Activated CD4-positive, alpha-beta memory T cell treated with anti-CD3 and anti-CD28 coated beads for 36 hours (primary cell): ENCODE results near the gene TTC29. TPM values are rescaled to one million over a fixed set of nuclear protein-coding genes. Genes with fewer than 3 reads are reported as not detected.
"Not testable (repeated sequence)": the region's sequence is repeated elsewhere in the genome, so short reads cannot be mapped to it uniquely, and the experiment has no call there.

ENCODE experiments used
- CTCF ChIA-PET: fragments of 350-600 bp; sonication (Branson Sonifier 250); formaldehyde crosslinking; loops from one replicate; lab custom pipeline; 2021; ENCODE audit warnings: antibody characterized with exemption, inconsistent platforms; lab: Charles Lee
- POLR2A ChIA-PET: fragments of 350-600 bp; sonication (Branson Sonifier 250); formaldehyde crosslinking; loops from one replicate; lab custom pipeline; 2021; ENCODE audit warnings: antibody characterized with exemption; lab: Charles Lee
- DNase-seq: peaks from one replicate; pipeline ENCODE4 v3.0.0-alpha.2; 2020
- H3K27ac Mint-ChIP-seq: one replicate; pipeline ENCODE4 v1.8.0; 2021; ENCODE audit warnings: mixed read lengths
- H3K27me3 Mint-ChIP-seq: one replicate; pipeline ENCODE4 v1.8.0; 2021; ENCODE audit warnings: mixed read lengths
- H3K36me3 Mint-ChIP-seq: one replicate; pipeline ENCODE4 v1.8.0; 2021; ENCODE audit warnings: mixed read lengths
- H3K4me1 Mint-ChIP-seq: one replicate; pipeline ENCODE4 v1.8.0; 2021; ENCODE audit warnings: low read depth, mixed read lengths
- H3K4me3 Mint-ChIP-seq: one replicate; pipeline ENCODE4 v1.8.0; 2021; ENCODE audit warnings: mild to moderate bottlenecking, mixed read lengths
- H3K9me3 Mint-ChIP-seq: one replicate; pipeline ENCODE4 v1.8.0; 2021; ENCODE audit warnings: mixed read lengths
- intact Hi-C: fragments of 100-400 bp; cut with micrococcal nuclease; formaldehyde crosslinking; loops from one replicate; pipeline ENCODE4 v1.15.1; 2023
- total RNA-seq, 2 experiments: library from RNA; stranded (reverse); gene quantifications; one replicate each; pipeline ENCODE4 v1.2.3, GENCODE V29; 2021

Gene TTC29
- total RNA-seq, 2 experiments from 2014 or later = not detected

DNA sequence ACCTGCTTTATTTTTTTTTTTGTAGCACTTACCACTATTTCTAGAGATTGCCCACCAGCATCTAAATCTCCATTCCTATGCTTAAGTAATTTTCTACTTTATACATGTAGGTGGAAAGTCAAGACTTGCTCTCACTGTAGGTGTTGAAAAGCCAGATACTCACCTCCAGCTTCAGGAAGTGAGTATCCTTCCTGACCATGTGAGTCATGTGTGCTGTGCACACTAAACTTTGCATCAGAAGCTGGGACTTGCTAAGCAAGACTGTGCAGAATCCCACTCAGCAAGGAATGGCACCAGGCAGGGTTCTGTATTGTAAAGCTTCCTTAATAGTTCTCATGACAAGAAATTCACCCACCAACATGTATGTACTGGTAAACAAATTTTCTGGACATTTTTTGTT is 155.1 kb downstream of the TTC29 start:
- Mint-ChIP-seq H3K4me1 (no peaks in the 10 kb centered on the region), H3K36me3 (no peaks in the 10 kb centered on the region), H3K27me3 (no peaks in the 10 kb centered on the region), H3K9me3 (no peaks in the 10 kb centered on the region), H3K27ac (no peak overlapping the region), H3K4me3 (no peak overlapping the region)
- ChIA-PET POLR2A (no interaction called here), CTCF (no interaction called here)
- intact Hi-C loops = no loop called here
- DNase-seq = no peak

DNA sequence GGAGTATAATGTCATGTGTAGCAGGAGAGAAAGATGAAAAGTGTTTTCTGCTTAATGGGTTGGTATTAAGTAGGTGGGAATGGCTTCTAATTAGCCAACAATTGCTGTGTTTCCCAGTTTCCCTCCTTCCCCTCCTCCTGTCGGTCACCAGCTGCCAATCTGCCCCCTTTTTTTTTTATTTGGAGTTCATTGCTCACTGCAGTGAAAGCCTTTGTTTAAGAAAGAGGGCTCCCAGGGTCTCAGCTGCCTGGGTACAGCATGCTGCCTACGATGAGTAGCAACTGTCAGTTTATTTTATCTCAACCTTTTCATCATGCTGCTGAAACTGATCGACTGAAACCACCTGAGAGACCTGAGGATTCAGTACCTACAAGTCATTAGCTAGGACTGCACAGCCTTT is 157.9 kb downstream of the TTC29 start:
- no peak for DNase-seq
- intact Hi-C loops = no loop called here
- Mint-ChIP-seq H3K36me3 (no peaks in the 10 kb centered on the region), H3K27me3 (no peaks in the 10 kb centered on the region), H3K27ac (no peak overlapping the region), H3K9me3 (no peaks in the 10 kb centered on the region), H3K4me1 (no peaks in the 10 kb centered on the region), H3K4me3 (no peak overlapping the region)
- CTCF ChIA-PET = no interaction called here
- POLR2A ChIA-PET = no interaction called here

DNA sequence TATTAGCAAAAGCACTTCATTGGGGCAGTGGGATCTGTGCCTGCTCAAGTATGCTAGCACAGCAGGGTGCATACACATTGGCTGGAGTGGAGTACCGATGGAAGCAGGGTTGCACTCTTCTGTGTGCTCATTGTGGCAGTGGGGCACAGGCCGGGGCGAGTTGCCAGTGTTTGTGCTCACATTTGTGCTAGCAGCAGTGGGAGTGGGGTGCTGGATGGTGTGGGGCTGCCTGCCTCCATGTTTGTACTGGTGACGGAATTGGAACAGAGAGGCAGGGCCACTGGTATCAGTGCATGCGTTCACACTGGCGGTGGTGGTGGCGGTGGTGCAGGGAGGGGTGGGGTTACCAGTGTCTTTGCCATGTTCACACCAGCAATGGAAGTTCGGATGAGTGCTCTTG is 169.0 kb downstream of the TTC29 start:
- Mint-ChIP-seq H3K4me3 (no peak overlapping the region), H3K27me3 (peaks cover 4% of the 10 kb centered on the region), H3K36me3 (no peaks in the 10 kb centered on the region), H3K9me3 (peaks cover 4% of the 10 kb centered on the region), H3K4me1 (no peaks in the 10 kb centered on the region), H3K27ac (no peak overlapping the region)
- DNase-seq = no peak
- ChIA-PET POLR2A (interaction anchor here (0.7 kb wide), 1 partner anchor 532 kb away, joined by 3 read pairs; no protein-coding TSS in a partner anchor), CTCF (no interaction called here)
- intact Hi-C loops = no loop called here

DNA sequence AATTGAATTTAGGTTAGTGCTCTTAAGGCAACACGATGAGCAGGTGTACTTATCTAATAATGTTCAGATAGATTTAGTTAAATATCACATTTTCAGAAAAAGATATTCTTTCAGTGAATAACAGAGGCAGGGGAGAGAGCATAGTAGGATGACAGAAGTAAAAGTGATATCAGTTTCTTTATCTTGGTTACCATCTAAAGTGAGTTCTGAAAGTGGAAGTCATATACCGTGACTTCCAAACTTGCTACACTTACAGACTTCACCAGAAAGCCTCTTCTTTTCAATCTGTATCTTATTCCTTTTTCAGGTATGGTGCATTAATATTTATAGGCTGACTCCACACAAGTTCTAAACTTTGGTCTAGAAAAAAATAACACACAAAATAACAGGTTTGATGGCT is 182.1 kb downstream of the TTC29 start:
- no peaks in the 10 kb centered on the region for H3K36me3 Mint-ChIP-seq
- ChIA-PET CTCF (no interaction called here), POLR2A (no interaction called here)
- peaks cover 6% of the 10 kb centered on the region for H3K9me3 Mint-ChIP-seq
- no peak overlapping the region for H3K27ac Mint-ChIP-seq
- no peaks in the 10 kb centered on the region for H3K4me1 Mint-ChIP-seq
- no peak overlapping the region for H3K4me3 Mint-ChIP-seq
- intact Hi-C loops = no loop called here
- no peaks in the 10 kb centered on the region for H3K27me3 Mint-ChIP-seq
- DNase-seq = no peak

DNA sequence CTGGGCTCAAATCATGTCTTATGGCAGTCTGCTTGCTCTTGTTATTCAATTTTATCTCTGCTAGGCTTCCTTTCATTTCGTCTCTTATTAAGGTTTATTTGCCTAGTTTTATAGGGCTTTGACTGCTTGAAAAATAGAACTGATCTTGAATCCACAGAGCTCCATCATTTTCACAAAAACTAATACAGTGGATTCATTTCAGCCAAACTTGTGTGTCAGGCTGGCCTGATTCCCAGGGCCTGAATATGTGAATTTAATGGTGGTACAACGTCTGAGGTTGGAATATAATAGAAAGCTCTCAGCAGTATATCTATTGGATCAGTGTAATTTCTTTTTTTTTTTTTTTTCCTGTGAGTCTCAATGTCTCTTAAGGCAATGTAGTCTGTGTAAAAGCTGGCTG is 183.6 kb downstream of the TTC29 start:
- intact Hi-C loops = no loop called here

DNA sequence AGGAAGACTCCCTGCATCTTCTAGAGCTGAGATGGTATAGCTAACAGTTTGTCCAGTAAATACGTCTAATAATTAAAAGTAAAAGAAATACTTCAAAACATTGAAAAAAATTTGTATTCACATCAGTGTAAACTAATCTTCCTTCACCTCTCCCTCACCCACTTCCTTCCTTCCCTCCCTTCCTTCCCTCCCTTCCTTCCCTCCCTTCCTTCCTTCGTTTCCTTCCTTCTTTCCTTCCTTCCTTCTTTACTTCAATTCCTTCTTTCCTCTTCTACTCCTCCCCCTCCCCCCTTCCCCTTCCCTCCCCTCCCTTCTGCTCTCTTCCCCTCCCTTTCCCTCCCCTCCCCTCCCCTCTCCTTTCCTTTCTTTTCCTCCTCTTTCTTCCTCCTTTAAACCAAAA is 203.2 kb downstream of the TTC29 start:
- H3K9me3 Mint-ChIP-seq = no peaks in the 10 kb centered on the region
- no peaks in the 10 kb centered on the region for H3K4me1 Mint-ChIP-seq
- ChIA-PET POLR2A (no interaction called here), CTCF (no interaction called here)
- no peak overlapping the region for H3K27ac Mint-ChIP-seq
- intact Hi-C loops = no loop called here
- no peaks in the 10 kb centered on the region for H3K27me3 Mint-ChIP-seq
- H3K4me3 Mint-ChIP-seq = no peak overlapping the region
- H3K36me3 Mint-ChIP-seq = no peaks in the 10 kb centered on the region
- no peak for DNase-seq

More for the DNA sequence above, 183.6 kb downstream of the TTC29 start:
- DNase-seq = no peak
- CTCF ChIA-PET = no interaction called here
- Mint-ChIP-seq H3K27ac (no peak overlapping the region), H3K4me3 (no peak overlapping the region), H3K36me3 (no peaks in the 10 kb centered on the region), H3K27me3 (no peaks in the 10 kb centered on the region), H3K9me3 (peaks cover 11% of the 10 kb centered on the region), H3K4me1 (no peaks in the 10 kb centered on the region)
- POLR2A ChIA-PET = no interaction called here

DNA sequence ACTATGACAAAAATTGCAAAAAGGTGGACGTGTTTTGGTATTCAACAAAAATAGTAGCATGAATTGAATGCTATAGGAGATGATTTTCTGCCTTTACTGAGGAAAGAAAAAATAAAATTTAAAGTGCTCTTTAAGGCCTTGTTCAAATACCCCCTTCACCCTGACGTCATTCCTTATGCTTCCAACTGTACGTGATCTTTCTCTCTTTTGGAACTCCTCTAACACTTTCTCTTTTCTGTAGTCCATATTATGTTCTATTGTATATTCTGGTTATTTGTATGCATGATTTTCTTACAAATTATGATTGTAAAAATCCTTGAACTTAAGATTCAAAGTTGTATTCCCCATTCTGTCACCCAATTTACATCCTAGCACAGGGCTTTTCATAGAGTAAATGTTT is 206.5 kb downstream of the TTC29 start:
- intact Hi-C loops = no loop called here
- ChIA-PET POLR2A (no interaction called here), CTCF (no interaction called here)
- Mint-ChIP-seq H3K9me3 (no peaks in the 10 kb centered on the region), H3K4me3 (no peak overlapping the region), H3K36me3 (no peaks in the 10 kb centered on the region), H3K27ac (no peak overlapping the region), H3K4me1 (no peaks in the 10 kb centered on the region), H3K27me3 (peaks cover 4% of the 10 kb centered on the region)
- DNase-seq = no peak

DNA sequence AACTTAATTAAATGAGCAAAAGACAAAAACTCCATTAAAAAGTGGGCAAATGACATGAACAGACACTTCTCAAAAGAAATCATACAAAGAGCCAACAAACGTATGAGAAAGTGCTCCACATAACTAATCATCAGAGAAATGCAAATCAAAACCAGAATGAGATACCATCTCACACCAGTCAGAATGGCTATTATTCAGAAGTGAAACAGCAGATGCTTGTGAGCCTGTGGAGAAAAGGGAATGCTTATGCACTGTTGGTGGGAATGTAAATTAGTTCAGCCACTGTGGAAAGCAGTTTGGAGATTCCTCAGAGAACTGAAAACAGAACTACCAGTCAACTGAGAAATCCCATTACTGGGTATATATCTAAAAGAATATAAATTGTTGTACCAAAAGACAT is 222.1 kb downstream of the TTC29 start:
- POLR2A ChIA-PET, CTCF ChIA-PET, intact Hi-C loops, H3K36me3 Mint-ChIP-seq, H3K4me3 Mint-ChIP-seq, DNase-seq, H3K9me3 Mint-ChIP-seq, H3K4me1 Mint-ChIP-seq, H3K27ac Mint-ChIP-seq, H3K27me3 Mint-ChIP-seq: not testable (repeated sequence)

DNA sequence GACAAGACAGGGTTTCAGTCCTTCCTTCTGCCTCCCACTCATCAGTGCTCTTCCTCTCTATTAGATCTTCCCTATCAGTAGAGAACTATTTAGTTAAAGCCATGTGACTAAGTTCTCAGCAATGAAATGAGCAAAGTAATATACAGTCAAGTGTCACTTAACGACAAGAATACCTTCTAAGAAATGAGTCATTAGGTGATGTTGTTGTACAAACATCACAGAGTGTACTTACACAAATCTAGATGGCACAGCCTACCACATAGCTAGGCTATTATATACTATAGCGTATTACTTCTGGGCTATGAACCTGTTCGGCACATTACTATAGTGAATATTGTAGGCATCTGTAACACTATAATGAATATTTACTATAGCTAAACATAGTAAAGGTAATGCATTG is 235.7 kb downstream of the TTC29 start:
- Mint-ChIP-seq H3K27ac (no peak overlapping the region), H3K4me3 (no peak overlapping the region), H3K9me3 (no peaks in the 10 kb centered on the region), H3K36me3 (no peaks in the 10 kb centered on the region), H3K4me1 (no peaks in the 10 kb centered on the region), H3K27me3 (peaks cover 2% of the 10 kb centered on the region)
- POLR2A ChIA-PET = interaction anchor here (0.6 kb wide), 1 partner anchor 11 kb away, joined by 5 read pairs; no protein-coding TSS in a partner anchor
- DNase-seq = no peak
- CTCF ChIA-PET = no interaction called here
- intact Hi-C loops = no loop called here

DNA sequence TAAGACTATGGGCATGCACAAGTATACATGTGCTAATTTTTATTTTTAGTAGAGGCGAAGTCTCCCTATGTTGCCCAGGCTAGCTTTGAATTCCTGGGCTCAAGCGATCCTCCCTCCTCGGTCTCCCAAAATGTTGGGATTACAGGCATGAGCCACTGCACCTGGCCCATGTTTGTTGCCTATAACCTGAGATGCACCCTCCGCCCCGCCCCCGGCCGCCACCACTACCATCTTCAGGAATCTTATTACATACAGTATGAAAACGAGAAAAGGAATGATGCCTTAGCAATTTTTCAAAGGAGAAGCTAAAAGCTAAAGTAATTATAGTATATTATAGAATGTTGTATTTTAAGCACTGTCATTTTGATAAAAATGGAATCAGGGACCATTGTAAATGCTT is 245.8 kb downstream of the TTC29 start:
- intact Hi-C loops = no loop called here
- Mint-ChIP-seq H3K27ac (no peak overlapping the region), H3K27me3 (no peaks in the 10 kb centered on the region), H3K4me1 (no peaks in the 10 kb centered on the region), H3K4me3 (no peak overlapping the region), H3K36me3 (no peaks in the 10 kb centered on the region), H3K9me3 (no peaks in the 10 kb centered on the region)
- POLR2A ChIA-PET = no interaction called here
- DNase-seq = no peak
- CTCF ChIA-PET = no interaction called here

DNA sequence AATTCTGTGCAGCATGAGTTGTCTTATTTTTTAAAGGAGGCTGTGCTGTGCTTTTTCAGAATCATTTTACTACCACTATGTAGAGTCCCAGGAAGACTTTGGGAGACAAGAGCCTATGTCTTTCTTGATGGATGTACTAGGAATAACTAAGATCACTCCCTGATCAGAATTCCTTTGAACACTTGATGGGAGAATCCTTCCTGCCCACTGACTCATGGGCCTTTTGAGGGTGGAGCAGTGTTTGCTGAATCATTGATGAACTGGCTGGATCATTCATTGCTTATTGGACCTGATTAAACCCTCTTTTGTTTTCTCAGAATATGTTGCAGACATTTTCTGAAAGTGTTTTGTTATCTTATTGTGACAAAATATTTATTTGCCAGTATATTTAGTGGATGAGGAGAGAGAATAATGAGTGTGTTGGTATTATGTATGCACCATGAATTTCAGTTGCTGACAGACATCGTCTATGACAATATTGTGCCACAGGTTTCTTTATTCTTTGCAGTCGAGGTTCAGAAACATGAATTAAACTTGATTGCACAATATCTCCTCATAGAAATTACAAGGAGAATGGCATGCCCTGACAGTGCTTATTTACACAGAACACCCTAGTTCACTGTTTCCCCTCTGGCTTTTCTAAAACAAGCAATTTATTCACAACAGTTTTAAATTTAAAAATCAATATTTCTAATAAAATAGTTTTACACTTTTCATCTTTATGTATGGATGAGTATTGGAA is 270.7 kb downstream of the TTC29 start:
- Mint-ChIP-seq H3K4me1 (no peaks in the 10 kb centered on the region), H3K9me3 (peaks cover 12% of the 10 kb centered on the region), H3K36me3 (no peaks in the 10 kb centered on the region), H3K4me3 (no peak overlapping the region), H3K27me3 (peaks cover 4% of the 10 kb centered on the region), H3K27ac (no peak overlapping the region)
- ChIA-PET POLR2A (no interaction called here), CTCF (no interaction called here)
- intact Hi-C loops = no loop called here
- no peak for DNase-seq

DNA sequence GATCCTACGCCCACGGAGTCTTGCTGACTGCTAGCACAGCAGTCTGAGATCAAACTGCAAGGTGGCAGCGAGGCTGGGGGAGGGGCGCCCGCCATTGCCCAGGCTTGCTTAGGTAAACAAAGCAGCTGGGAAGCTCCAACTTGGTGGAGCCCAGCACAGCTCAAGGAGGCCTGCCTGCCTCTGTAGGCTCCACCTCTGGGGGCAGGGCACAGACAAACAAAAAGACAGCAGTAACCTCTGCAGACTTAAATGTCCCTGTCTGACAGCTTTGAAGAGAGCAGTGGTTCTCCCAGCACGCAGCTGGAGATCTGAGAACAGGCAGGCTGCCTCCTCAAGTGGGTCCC is 281.7 kb downstream of the TTC29 start:
- intact Hi-C loops, POLR2A ChIA-PET, H3K27ac Mint-ChIP-seq, H3K4me3 Mint-ChIP-seq, DNase-seq, H3K4me1 Mint-ChIP-seq, CTCF ChIA-PET, H3K9me3 Mint-ChIP-seq, H3K36me3 Mint-ChIP-seq, H3K27me3 Mint-ChIP-seq: not testable (repeated sequence)

DNA sequence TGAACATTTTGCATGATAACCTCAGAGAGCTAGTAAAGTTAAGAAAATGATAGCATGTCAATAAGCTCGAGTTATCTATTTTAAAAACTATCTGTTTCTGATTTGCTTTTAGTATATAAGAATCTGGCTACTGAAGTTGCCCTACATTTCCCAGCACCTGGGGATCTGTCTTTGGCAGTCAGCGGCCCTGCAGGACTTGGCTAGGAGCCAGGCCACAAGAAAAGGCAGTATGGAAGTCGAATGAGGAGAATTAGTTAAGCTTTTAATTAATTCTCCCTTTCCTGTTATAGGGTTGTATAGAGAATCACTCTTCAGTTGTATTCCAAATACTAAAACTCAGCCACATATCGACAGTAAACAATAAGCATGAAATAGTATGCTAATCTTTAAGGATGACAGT is 284.3 kb downstream of the TTC29 start:
- Mint-ChIP-seq H3K27ac (no peak overlapping the region), H3K27me3 (peaks cover 13% of the 10 kb centered on the region), H3K36me3 (peaks cover 3% of the 10 kb centered on the region), H3K4me3 (no peak overlapping the region), H3K4me1 (no peaks in the 10 kb centered on the region), H3K9me3 (peaks cover 6% of the 10 kb centered on the region)
- ChIA-PET POLR2A (no interaction called here), CTCF (no interaction called here)
- DNase-seq = no peak
- intact Hi-C loops = no loop called here
